K562 (cell line): ENCODE measurements around the gene ZNF23. TPM values are rescaled to one million over a fixed set of nuclear protein-coding genes. Genes with fewer than 3 reads are reported as not detected.
A peak's percentile ranks its signal among the peaks of the same experiment; 100 is the strongest.

Source experiments
- EWSR1 ChIP-seq: fragments of 450-650 bp; IDR thresholded peaks from 2 replicates; pipeline ENCODE4 v1.6.1; 2018; ENCODE audit warnings: borderline replicate concordance, mild to moderate bottlenecking, low read depth, moderate library complexity; ENCODE audit not compliant: partially characterized antibody
- KDM2B ChIP-seq: fragments of 250-450 bp; sonication (Bioruptor Pico); IDR thresholded peaks from 2 replicates; pipeline ENCODE4 v1.8.0; 2021; ENCODE audit warnings: mild to moderate bottlenecking, moderate library complexity
- L3MBTL2 ChIP-seq: fragments of 450-650 bp; IDR thresholded peaks from 2 replicates; pipeline ENCODE4 v1.6.1; 2016; ENCODE audit warnings: mild to moderate bottlenecking, moderate library complexity
- NBN ChIP-seq: fragments of 450-650 bp; IDR thresholded peaks from 2 replicates; pipeline ENCODE4 v1.6.1; 2016; ENCODE audit warnings: low read depth, mild to moderate bottlenecking
- TCF3 ChIP-seq: sonication (generic); formaldehyde crosslinking; IDR thresholded peaks from 2 replicates; pipeline ENCODE4 v1.4.0; 2020; ENCODE audit warnings: mild to moderate bottlenecking, missing genetic modification reagents
- ZC3H4 ChIP-seq: sonication (generic); formaldehyde crosslinking; IDR thresholded peaks from 2 replicates; pipeline ENCODE4 v1.9.0; 2021; ENCODE audit warnings: missing genetic modification reagents, borderline replicate concordance
- ZNF121 ChIP-seq: sonication (generic); formaldehyde crosslinking; conservative IDR thresholded peaks from 2 replicates; pipeline ENCODE4 v1.8.0; 2022; ENCODE audit warnings: missing genetic modification reagents
- ZNF41 ChIP-seq: fragments of 250-450 bp; sonication (Bioruptor Pico); conservative IDR thresholded peaks from 2 replicates; pipeline ENCODE4 v1.4.0; 2020; ENCODE audit warnings: mild to moderate bottlenecking
- ZNF830 ChIP-seq: fragments of 250-450 bp; sonication (Bioruptor Pico); IDR thresholded peaks from 2 replicates; pipeline ENCODE4 v1.5.0; 2021; ENCODE audit warnings: mild to moderate bottlenecking
- polyA plus RNA-seq, 8 experiments: library from polyadenylated mRNA; depleted of rRNA in 4 of 8; stranded (reverse) in 5 of 8; unstranded in 3 of 8; fragments of >200 nt; fragmentation: Nextera tagmentation in 2 of 8; fragmentation: Illumina TruSeq in 1 of 8; extraction: Ambion mirVana in 2 of 8; extraction: Trizol in 1 of 8; gene quantifications; 2 replicates each; pipeline versions ENCODE4 v1.2.1 to v1.2.3, GENCODE V29; 2011 to 2014; ENCODE audit warnings: inconsistent platforms in 1 of 8, missing spikeins in 1 of 8
- total RNA-seq, 7 experiments: library from RNA; depleted of rRNA in 6 of 7; stranded (reverse); fragments of >200 nt in 6 of 7; fragmentation: Illumina TruSeq in 2 of 7; extraction: Trizol in 2 of 7; gene quantifications; 2 replicates each; pipeline versions ENCODE4 v1.2.1 to v1.2.3, GENCODE V29; 2011 to 2021; ENCODE audit warnings: low replicate concordance in 1 of 7
- TF ChIP-seq, protein P1 (sequence below): fragments of 450-650 bp; formaldehyde crosslinking; IDR thresholded peaks from 2 replicates; pipeline ENCODE4 v1.4.0; 2022; ENCODE audit warnings: missing genetic modification characterization
- TF ChIP-seq, protein P2 (sequence below): fragments of 250-450 bp; sonication (Bioruptor Pico); IDR thresholded peaks from 2 replicates; pipeline ENCODE4 v1.5.0; 2021
- TF ChIP-seq, protein P3 (sequence below): fragments of 200-800 bp; sonication (Bioruptor generic); IDR thresholded peaks from 2 replicates; pipeline ENCODE4 v1.6.1; 2017; ENCODE audit warnings: missing genetic modification characterization, missing compliant biosample characterization
- TF ChIP-seq, protein P4 (sequence below): fragments of 450-650 bp; formaldehyde crosslinking; IDR thresholded peaks from 2 replicates; pipeline ENCODE4 v1.4.0; 2020; ENCODE audit warnings: mild to moderate bottlenecking, moderate library complexity
- TF ChIP-seq, protein P5 (sequence below): fragments of 450-650 bp; formaldehyde crosslinking; IDR thresholded peaks from 2 replicates; pipeline ENCODE4 v1.4.0; 2020; ENCODE audit warnings: mild to moderate bottlenecking, mixed read lengths
- TF ChIP-seq, protein P6 (sequence below), 2 experiments: fragments of 450-650 bp in 1 of 2; sonication (generic) in 1 of 2; formaldehyde crosslinking in 1 of 2; IDR thresholded peaks in 1 of 2; conservative IDR thresholded peaks in 1 of 2; 2 replicates each; pipeline versions ENCODE4 v1.6.1 to v1.8.1; 2016 to 2023; ENCODE audit warnings: mild to moderate bottlenecking in 2 of 2, moderate library complexity in 2 of 2, inconsistent platforms in 1 of 2, missing genetic modification reagents in 1 of 2

ZNF23 gene
- total and polyA plus RNA-seq, 9 of the 15 experiments (the other 6 are each of a cell fraction or from before 2014, with no cell fraction given), result 4.7 to 13.4 (median 11.2) TPM

DNA sequence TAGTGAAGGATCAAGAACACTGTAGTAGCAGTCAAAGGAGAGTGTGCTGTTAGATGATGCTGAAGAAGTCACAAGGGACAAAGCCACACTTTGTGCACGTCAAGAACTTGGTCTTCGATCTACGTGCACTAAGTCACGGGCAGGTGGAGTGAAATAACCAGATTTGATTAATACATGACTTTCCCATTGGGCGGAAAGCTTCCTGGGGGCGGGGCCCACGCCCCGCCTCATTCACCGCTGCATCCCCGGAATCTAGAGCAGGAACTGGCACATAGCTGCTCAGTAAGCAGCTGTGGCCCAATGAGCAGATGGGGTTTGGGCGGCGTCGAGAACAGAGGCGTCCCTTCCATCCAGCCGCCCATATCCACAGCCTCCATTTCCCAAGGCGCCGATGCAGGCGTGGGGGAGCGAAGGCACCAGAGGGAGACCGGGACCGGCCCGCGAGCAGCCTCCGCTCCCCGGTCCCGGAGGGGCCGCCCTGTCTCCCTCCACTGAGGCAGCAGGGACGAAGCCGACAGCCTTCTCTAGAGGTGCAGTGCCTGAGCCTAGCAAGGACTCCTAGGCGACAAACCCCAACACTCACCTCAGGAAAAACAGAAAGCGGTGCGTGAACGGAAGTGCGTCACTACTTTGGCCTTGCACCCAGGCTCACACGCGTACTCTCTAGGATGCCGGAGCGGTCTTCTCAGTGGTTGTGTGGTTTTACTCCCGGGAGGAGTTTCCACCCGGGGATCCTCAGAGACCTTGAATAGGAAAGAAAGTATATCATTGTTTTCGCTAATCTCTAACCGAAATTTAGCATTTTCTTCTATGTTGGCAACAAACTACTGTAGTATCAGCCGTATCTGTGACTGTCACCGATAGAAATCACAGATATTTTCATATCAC lies 22.2 kb upstream of the ZNF23 start (continued):
- TF ChIP-seq, protein P1, sequence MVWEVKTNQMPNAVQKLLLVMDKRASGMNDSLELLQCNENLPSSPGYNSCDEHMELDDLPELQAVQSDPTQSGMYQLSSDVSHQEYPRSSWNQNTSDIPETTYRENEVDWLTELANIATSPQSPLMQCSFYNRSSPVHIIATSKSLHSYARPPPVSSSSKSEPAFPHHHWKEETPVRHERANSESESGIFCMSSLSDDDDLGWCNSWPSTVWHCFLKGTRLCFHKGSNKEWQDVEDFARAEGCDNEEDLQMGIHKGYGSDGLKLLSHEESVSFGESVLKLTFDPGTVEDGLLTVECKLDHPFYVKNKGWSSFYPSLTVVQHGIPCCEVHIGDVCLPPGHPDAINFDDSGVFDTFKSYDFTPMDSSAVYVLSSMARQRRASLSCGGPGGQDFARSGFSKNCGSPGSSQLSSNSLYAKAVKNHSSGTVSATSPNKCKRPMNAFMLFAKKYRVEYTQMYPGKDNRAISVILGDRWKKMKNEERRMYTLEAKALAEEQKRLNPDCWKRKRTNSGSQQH, result peak; percentile 78; the same call in 1 of the 2 replicates
- TF ChIP-seq ZNF41 (CRISPR knock-in tag) (no peak), ZC3H4 (CRISPR knock-in tag) (no peak), L3MBTL2 (0 out of 2 replicates have a peak, but pooled peaks have one; percentile 52), NBN (no peak), KDM2B (no peak), EWSR1 (no peak), ZNF121 (CRISPR knock-in tag) (no peak), ZNF830 (CRISPR knock-in tag) (no peak), TCF3 (CRISPR knock-in tag) (no peak)
- TF ChIP-seq, protein P2, sequence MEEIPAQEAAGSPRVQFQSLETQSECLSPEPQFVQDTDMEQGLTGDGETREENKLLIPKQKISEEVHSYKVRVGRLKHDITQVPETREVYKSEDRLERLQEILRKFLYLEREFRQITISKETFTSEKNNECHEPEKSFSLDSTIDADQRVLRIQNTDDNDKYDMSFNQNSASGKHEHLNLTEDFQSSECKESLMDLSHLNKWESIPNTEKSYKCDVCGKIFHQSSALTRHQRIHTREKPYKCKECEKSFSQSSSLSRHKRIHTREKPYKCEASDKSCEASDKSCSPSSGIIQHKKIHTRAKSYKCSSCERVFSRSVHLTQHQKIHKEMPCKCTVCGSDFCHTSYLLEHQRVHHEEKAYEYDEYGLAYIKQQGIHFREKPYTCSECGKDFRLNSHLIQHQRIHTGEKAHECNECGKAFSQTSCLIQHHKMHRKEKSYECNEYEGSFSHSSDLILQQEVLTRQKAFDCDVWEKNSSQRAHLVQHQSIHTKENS (CRISPR knock-in tag), result no peak
- TF ChIP-seq, protein P3, sequence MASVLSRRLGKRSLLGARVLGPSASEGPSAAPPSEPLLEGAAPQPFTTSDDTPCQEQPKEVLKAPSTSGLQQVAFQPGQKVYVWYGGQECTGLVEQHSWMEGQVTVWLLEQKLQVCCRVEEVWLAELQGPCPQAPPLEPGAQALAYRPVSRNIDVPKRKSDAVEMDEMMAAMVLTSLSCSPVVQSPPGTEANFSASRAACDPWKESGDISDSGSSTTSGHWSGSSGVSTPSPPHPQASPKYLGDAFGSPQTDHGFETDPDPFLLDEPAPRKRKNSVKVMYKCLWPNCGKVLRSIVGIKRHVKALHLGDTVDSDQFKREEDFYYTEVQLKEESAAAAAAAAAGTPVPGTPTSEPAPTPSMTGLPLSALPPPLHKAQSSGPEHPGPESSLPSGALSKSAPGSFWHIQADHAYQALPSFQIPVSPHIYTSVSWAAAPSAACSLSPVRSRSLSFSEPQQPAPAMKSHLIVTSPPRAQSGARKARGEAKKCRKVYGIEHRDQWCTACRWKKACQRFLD (CRISPR knock-in tag), result 0 out of 2 replicates have a peak, but pooled peaks have one; percentile 35
- TF ChIP-seq, protein P4, sequence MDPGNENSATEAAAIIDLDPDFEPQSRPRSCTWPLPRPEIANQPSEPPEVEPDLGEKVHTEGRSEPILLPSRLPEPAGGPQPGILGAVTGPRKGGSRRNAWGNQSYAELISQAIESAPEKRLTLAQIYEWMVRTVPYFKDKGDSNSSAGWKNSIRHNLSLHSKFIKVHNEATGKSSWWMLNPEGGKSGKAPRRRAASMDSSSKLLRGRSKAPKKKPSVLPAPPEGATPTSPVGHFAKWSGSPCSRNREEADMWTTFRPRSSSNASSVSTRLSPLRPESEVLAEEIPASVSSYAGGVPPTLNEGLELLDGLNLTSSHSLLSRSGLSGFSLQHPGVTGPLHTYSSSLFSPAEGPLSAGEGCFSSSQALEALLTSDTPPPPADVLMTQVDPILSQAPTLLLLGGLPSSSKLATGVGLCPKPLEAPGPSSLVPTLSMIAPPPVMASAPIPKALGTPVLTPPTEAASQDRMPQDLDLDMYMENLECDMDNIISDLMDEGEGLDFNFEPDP (CRISPR knock-in tag), result no peak
- TF ChIP-seq, protein P5, sequence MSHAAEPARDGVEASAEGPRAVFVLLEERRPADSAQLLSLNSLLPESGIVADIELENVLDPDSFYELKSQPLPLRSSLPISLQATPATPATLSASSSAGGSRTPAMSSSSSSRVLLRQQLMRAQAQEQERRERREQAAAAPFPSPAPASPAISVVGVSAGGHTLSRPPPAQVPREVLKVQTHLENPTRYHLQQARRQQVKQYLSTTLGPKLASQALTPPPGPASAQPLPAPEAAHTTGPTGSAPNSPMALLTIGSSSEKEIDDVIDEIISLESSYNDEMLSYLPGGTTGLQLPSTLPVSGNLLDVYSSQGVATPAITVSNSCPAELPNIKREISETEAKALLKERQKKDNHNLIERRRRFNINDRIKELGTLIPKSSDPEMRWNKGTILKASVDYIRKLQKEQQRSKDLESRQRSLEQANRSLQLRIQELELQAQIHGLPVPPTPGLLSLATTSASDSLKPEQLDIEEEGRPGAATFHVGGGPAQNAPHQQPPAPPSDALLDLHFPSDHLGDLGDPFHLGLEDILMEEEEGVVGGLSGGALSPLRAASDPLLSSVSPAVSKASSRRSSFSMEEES (CRISPR knock-in tag), result no peak
- TF ChIP-seq, protein P6, sequence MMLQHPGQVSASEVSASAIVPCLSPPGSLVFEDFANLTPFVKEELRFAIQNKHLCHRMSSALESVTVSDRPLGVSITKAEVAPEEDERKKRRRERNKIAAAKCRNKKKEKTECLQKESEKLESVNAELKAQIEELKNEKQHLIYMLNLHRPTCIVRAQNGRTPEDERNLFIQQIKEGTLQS (IDR thresholded peaks at IDR 0.05), result no peak
- TF ChIP-seq, protein P6 (CRISPR knock-in tag; conservative IDR thresholded peaks at IDR 0.05), result no peak
